GM23248 (cell line): ENCODE data around the gene CRYGD. TPM values are rescaled to one million over a fixed set of nuclear protein-coding genes. Genes with fewer than 3 reads are reported as not detected.

Source experiments
- DNase-seq: peaks from one replicate; pipeline ENCODE4 v3.0.0-alpha.2; 2015
- H2AFZ ChIP-seq: fragments of 200-600 bp; sonication (generic); 2 replicates; pipeline ENCODE4 v1.6.1; 2016; ENCODE audit warnings: antibody characterized with exemption
- H3F3A ChIP-seq: fragments of 200-600 bp; sonication (generic); 2 replicates; pipeline ENCODE4 v1.6.1; 2016; ENCODE audit warnings: mild to moderate bottlenecking, antibody characterized with exemption, mixed run types; ENCODE audit not compliant: insufficient read depth
- H3K27ac ChIP-seq: fragments of 200-600 bp; sonication (generic); 2 replicates; pipeline ENCODE4 v1.5.1; 2016; ENCODE audit warnings: mild to moderate bottlenecking
- H3K27me3 ChIP-seq: fragments of 200-600 bp; sonication (generic); replicated peaks from 2 replicates; pipeline ENCODE4 v1.6.1; 2016; ENCODE audit warnings: mild to moderate bottlenecking; ENCODE audit not compliant: insufficient read depth
- H3K36me3 ChIP-seq: fragments of 200-600 bp; sonication (generic); 2 replicates; pipeline ENCODE4 v1.6.1; 2016; ENCODE audit warnings: low read depth, mild to moderate bottlenecking
- H3K4me1 ChIP-seq: fragments of 200-600 bp; sonication (generic); 2 replicates; pipeline ENCODE4 v1.6.1; 2016; ENCODE audit warnings: mild to moderate bottlenecking; ENCODE audit not compliant: insufficient read depth
- H3K4me2 ChIP-seq: fragments of 200-600 bp; sonication (generic); one replicate; pipeline ENCODE4 v1.6.1; 2016; ENCODE audit warnings: mild to moderate bottlenecking; ENCODE audit not compliant: unreplicated experiment
- H3K4me3 ChIP-seq: fragments of 200-600 bp; sonication (generic); 2 replicates; pipeline ENCODE4 v1.5.1; 2016; ENCODE audit warnings: mild to moderate bottlenecking
- H3K79me2 ChIP-seq: fragments of 200-600 bp; sonication (generic); 2 replicates; pipeline ENCODE4 v1.6.1; 2016; ENCODE audit warnings: mild to moderate bottlenecking; ENCODE audit not compliant: insufficient read depth
- H3K9ac ChIP-seq: fragments of 200-600 bp; sonication (generic); 2 replicates; pipeline ENCODE4 v1.6.1; 2016; ENCODE audit warnings: mild to moderate bottlenecking
- H3K9me2 ChIP-seq: fragments of 200-600 bp; sonication (generic); 2 replicates; pipeline ENCODE4 v1.6.1; 2016; ENCODE audit warnings: mixed run types, mild to moderate bottlenecking, moderate library complexity; ENCODE audit not compliant: insufficient read depth
- H3K9me3 ChIP-seq: fragments of 200-600 bp; sonication (generic); one replicate; pipeline ENCODE4 v1.6.1; 2017; ENCODE audit warnings: low read depth
- H4K20me1 ChIP-seq: fragments of 200-600 bp; sonication (generic); 2 replicates; pipeline ENCODE4 v1.6.0; 2016; ENCODE audit not compliant: insufficient read depth
- EZH2 ChIP-seq: fragments of 200-600 bp; sonication (generic); IDR thresholded peaks from 2 replicates; pipeline ENCODE4 v1.6.1; 2018; ENCODE audit warnings: antibody characterized with exemption, mild to moderate bottlenecking; ENCODE audit not compliant: insufficient read depth, poor library complexity, severe bottlenecking
- EZH2phosphoT487 ChIP-seq: fragments of 200-600 bp; sonication (generic); IDR thresholded peaks from 2 replicates; pipeline ENCODE4 v1.6.1; 2018; ENCODE audit warnings: antibody characterized with exemption, moderate library complexity, mild to moderate bottlenecking, low read depth; ENCODE audit not compliant: insufficient read depth
- WGBS, 2 experiments: methylation state at CpG; one replicate each; pipeline ENCODE4 v1.1.6; 2015 to 2017; ENCODE audit warnings: low lambda C conversion rate in 2 of 2, low coverage in 1 of 2; ENCODE audit errors: missing lambda C conversion rate in 2 of 2; 5-methylcytosine and 5-hydroxymethylcytosine counted together
- in situ Hi-C: fragments of 300-500 bp; cut with MboI; formaldehyde crosslinking; loops from 2 replicates; pipeline ENCODE4 v1.15.0; 2020
- polyA plus RNA-seq: library from polyadenylated mRNA; unstranded; fragments of >200 nt; fragmentation: Nextera tagmentation; extraction: Ambion mirVana; gene quantifications from 2 replicates; pipeline ENCODE4 v1.2.1, GENCODE V29; 2016
- total RNA-seq: library from RNA; depleted of rRNA; stranded (reverse); fragments of >200 nt; shearing (Covaris generic); gene quantifications from 2 replicates; pipeline ENCODE4 v1.2.3, GENCODE V29; 2014

The CRYGD gene
- total and polyA plus RNA-seq, 2 experiments from 2014 or later, result not detected

DNA sequence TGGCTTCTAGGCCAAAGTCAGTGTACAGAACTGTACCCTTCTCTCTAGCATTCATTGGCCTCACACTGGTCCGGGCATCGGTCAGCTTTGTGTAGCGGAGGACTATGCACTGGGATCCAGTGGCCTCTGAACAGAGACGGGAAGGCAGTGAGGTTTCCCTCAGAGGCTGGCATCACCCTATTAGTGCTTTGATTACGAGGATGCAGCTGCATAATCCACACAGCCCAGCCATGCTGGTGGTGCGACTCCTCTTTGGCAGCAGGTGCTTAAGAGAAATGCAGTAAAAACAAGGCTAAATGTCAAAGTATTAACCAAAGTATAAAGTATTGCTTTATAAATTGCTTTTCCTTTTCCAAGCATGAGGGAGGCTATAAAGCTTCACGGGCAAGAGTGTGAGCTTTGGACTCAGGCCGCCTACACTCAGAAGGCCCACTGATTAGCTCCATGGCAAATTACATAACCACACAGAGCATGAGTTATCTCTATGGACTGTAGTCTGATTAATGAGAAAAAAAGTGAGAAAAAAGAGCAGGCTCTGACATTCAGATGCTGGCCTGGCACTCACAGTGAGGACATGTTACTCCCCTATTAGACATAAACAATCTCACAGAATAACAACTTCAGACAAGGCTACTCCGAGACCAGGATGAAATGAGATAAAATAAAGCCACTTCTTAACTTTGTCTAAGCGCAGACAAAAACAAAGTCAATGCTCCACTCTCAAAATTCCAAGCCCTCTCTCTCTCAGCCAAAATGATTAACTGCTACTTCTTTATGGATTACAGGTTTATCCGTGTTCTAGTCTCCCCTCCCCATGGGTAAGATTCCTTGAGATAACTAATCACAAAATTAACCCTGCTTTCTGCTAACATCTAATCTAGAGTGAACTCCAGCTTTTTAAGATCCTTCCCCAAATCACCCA is 11.7 kb upstream of the CRYGD start:
- Histone ChIP-seq H2AFZ (no peak overlapping the region), H3K36me3 (no peaks in the 10 kb centered on the region), H3K27me3 (no peaks in the 10 kb centered on the region), H3K9me3 (no peaks in the 10 kb centered on the region), H3K79me2 (no peaks in the 10 kb centered on the region), H3K4me3 (no peak overlapping the region), H3K9me2 (no peaks in the 10 kb centered on the region), H3F3A (no peaks in the 10 kb centered on the region), H3K4me1 (no peaks in the 10 kb centered on the region), H4K20me1 (no peaks in the 10 kb centered on the region), H3K27ac (no peak overlapping the region), H3K9ac (no peak overlapping the region), H3K4me2 (no peak overlapping the region)
- in situ Hi-C loops, result no loop called here
- TF ChIP-seq EZH2phosphoT487, result no peak
- TF ChIP-seq EZH2, result no peak
- 55 to 56% methylated on average over 11 of the region's 11 CpGs for WGBS, 2 experiments
- DNase-seq, result no peak

DNA sequence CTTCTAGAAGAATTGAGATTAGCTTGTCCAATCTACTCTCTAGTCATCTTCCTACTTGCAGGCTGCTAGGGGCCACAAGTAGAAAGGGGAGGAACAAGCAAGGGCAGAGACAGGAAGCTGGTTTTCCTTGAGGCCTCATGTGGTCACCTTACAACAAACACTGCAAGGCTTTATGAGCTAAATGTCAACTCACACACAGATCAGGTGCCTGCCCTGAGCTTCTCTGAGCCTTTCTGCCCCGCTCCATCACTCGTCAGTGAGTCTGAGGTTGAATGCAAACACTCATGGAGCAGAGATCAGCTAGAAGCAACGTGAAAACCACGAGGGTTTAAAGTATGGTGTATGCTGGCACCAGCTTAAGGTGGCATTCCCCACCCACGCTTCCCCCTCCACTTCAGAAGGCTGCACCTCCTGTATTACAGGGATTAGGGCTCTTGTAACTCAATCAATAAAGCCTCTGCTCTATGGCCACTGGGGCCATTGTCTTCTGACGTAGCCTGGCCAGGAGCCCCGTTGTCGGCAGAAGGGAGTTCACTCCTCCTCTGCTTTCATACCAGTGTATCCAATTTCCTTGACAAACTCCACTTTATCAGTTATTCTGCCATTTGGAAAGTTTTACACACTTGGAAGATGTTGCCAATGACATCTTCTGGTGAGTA is 10.7 kb upstream of the CRYGD start:
- no peaks in the 10 kb centered on the region for H3K79me2 ChIP-seq
- no peak overlapping the region for H3K4me3 ChIP-seq
- H3K9me2 ChIP-seq, result no peaks in the 10 kb centered on the region
- no peak overlapping the region for H3K4me2 ChIP-seq
- in situ Hi-C loops, result no loop called here
- H3K9ac ChIP-seq, result no peak overlapping the region
- H2AFZ ChIP-seq, result no peak overlapping the region
- no peaks in the 10 kb centered on the region for H4K20me1 ChIP-seq
- no peaks in the 10 kb centered on the region for H3K27me3 ChIP-seq
- no peaks in the 10 kb centered on the region for H3K9me3 ChIP-seq
- no peak overlapping the region for H3K27ac ChIP-seq
- 16 to 27% methylated on average over 8 of the region's 8 CpGs for WGBS, 2 experiments
- no peaks in the 10 kb centered on the region for H3K36me3 ChIP-seq
- no peaks in the 10 kb centered on the region for H3F3A ChIP-seq
- no peaks in the 10 kb centered on the region for H3K4me1 ChIP-seq
- no peak for TF ChIP-seq EZH2phosphoT487
- no peak for TF ChIP-seq EZH2
- no peak for DNase-seq

DNA sequence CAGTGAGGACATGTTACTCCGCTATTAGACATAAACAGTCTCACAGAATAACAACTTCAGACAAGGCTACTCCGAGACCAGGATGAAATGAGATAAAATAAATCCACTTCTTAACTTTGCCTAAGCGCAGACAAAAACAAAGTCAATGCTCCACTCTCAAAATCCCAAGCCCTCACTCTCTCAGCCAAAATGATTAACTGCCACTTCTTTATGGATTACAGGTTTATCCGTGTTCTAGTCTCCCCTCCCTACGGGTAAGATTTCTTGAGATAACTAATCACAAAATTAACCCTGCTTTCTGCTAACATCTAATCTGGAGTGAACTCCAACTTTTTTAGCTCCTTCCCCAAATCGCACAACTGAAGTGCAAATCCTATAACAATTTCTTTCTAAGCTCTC is 6.4 kb upstream of the CRYGD start:
- H3K4me1 ChIP-seq, result no peaks in the 10 kb centered on the region
- in situ Hi-C loops, result no loop called here
- H4K20me1 ChIP-seq, result no peaks in the 10 kb centered on the region
- no peaks in the 10 kb centered on the region for H3F3A ChIP-seq
- TF ChIP-seq EZH2 (no peak), EZH2phosphoT487 (no peak)
- H3K4me3 ChIP-seq, result no peak overlapping the region
- H3K4me2 ChIP-seq, result no peak overlapping the region
- WGBS, 2 experiments, result 51 to 55% methylated on average over 6 of the region's 6 CpGs
- no peaks in the 10 kb centered on the region for H3K9me3 ChIP-seq
- no peaks in the 10 kb centered on the region for H3K79me2 ChIP-seq
- H3K27ac ChIP-seq, result no peak overlapping the region
- no peak for DNase-seq
- H3K36me3 ChIP-seq, result no peaks in the 10 kb centered on the region
- no peak overlapping the region for H2AFZ ChIP-seq
- H3K9me2 ChIP-seq, result no peaks in the 10 kb centered on the region
- peaks cover 9% of the 10 kb centered on the region for H3K27me3 ChIP-seq
- H3K9ac ChIP-seq, result no peak overlapping the region

DNA sequence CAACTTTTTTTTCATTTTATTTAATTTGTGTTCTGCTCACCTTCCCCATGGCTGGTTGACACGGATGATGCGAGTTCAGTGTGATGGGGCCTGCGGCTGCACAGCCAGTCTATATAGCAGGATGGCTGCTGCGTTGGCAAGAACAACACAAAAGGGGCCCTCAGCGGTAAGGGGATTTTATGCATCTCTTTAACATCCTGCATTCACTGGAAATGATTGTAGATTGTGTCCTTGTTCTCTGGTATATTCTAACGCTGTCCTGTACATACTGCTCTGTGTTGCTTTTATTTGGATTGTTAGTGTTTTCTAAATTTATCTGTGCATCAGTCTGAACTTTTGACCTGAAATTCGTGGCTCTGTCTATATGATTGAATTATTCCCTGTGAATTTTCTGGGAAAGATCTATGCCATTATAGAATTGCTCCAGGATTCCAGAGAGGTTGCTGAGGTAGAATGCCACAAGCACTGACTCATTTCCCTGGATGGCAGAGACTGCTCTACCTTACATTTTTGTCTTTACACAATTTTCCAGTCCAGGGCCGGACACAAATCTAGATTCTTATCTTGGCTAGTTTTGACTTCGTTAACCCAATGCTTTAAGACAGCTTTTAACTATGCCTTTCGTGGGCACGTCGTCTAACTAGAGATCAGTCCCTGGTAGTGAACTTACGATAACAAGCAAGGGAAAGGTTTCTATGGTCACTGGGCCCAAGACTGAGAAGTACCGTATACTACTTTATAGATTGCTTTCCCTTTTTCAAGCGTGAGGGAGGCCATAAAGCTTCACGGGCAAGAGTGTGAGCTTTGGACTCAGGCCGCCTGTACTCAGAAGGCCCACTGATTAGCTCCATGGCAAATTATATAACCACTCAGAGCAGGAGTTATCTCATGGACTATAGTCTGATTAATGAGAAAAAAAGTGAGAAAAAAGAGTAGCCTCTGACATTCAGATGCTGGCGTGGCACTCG is 5.7 kb upstream of the CRYGD start, which contains the start of gene CRYGC:
TSS of gene CRYGC (minus strand) at position 85 of the 968 bp plus-strand sequence. CDS start at position 49, 36 bp downstream.
- in situ Hi-C loops, result no loop called here

More for the DNA sequence above, 5.7 kb upstream of the CRYGD start, which contains the start of gene CRYGC:
- no peaks in the 10 kb centered on the region for H3K9me2 ChIP-seq
- no peaks in the 10 kb centered on the region for H4K20me1 ChIP-seq
- H3K79me2 ChIP-seq, result no peaks in the 10 kb centered on the region
- no peaks in the 10 kb centered on the region for H3K9me3 ChIP-seq
- peaks cover 16% of the 10 kb centered on the region for H3K27me3 ChIP-seq
- WGBS, 2 experiments, result 63 to 68% methylated on average over 19 of the region's 19 CpGs
- H2AFZ ChIP-seq, result no peak within 1 kb of the TSS
- H3K4me3 ChIP-seq, result no peak within 1 kb of the TSS
- no peaks in the 10 kb centered on the region for H3K4me1 ChIP-seq
- TF ChIP-seq EZH2phosphoT487 (no peak), EZH2 (no peak)
- no peaks in the 10 kb centered on the region for H3K36me3 ChIP-seq
- H3K4me2 ChIP-seq, result no peak within 1 kb of the TSS
- no peaks in the 10 kb centered on the region for H3F3A ChIP-seq
- no peak for DNase-seq
- H3K9ac ChIP-seq, result no peak within 1 kb of the TSS
- H3K27ac ChIP-seq, result no peak within 1 kb of the TSS
